Lower lobe of right lung (tissue), 2 donors: ENCODE data around the gene CNPPD1. TPM values are rescaled to one million over a fixed set of nuclear protein-coding genes. Genes with fewer than 3 reads are reported as not detected.

Experiments
- ATAC-seq, 2 donors: fragments of 200-7000 bp; cut with Tn5 transposase; one replicate each; pipeline ENCODE4 v1.9.1; 2020 to 2022; ENCODE audit warnings: mild to moderate bottlenecking in 2 of 2, moderate library complexity in 2 of 2
- DNase-seq: peaks from one replicate; pipeline ENCODE4 v3.0.0-alpha.2; 2020
- H3K27ac ChIP-seq: fragments of 200-600 bp; one replicate; pipeline ENCODE4 v1.8.0; 2022
- H3K27me3 ChIP-seq: fragments of 200-600 bp; one replicate; pipeline ENCODE4 v1.8.0; 2022; ENCODE audit warnings: low read depth
- H3K36me3 ChIP-seq: fragments of 200-600 bp; one replicate; pipeline ENCODE4 v1.8.0; 2022; ENCODE audit warnings: mild to moderate bottlenecking
- H3K4me1 ChIP-seq: fragments of 200-600 bp; one replicate; pipeline ENCODE4 v1.8.0; 2022
- H3K4me3 ChIP-seq: fragments of 200-600 bp; one replicate; pipeline ENCODE4 v1.8.0; 2022; ENCODE audit warnings: mild to moderate bottlenecking
- H3K9me3 ChIP-seq: fragments of 200-600 bp; one replicate; pipeline ENCODE4 v1.8.0; 2022
- CTCF ChIP-seq: fragments of 200-600 bp; IDR thresholded peaks from one replicate; pipeline ENCODE4 v1.8.0; 2022; ENCODE audit warnings: antibody characterized with exemption, mild to moderate bottlenecking
- intact Hi-C: fragments of 100-400 bp; cut with DNase I; formaldehyde crosslinking; loops from one replicate; pipeline ENCODE4 v1.11.0; 2022
- total RNA-seq: library from RNA; stranded (reverse); fragmentation: NEBNext Ultra II Directional; extraction: Animal tissue kit (Norgen Biotek cat#: 25700); gene quantifications from one replicate; pipeline ENCODE4 v1.2.1, GENCODE V29; 2021
- donor health status: DM: no; HTN: yes; CAD: no; lungs with severe emphysema.

The CNPPD1 gene
- total RNA-seq, 1 donor from 2014 or later, result 67.7 TPM

GRCh38 chr2:219178377-219179175, 1.9 kb upstream of the CNPPD1 start:
- intact Hi-C loops, result no loop called here
- H3K4me3 ChIP-seq, result peak overlapping the region; percentile 99
- H3K9me3 ChIP-seq, result no peaks in the 10 kb centered on the region
- H3K36me3 ChIP-seq, result peaks cover 64% of the 10 kb centered on the region
- H3K27me3 ChIP-seq, result no peaks in the 10 kb centered on the region
- ATAC-seq (peak in 1 of 2 donors; percentile 5), DNase-seq (peak; percentile 73)
- no peak for TF ChIP-seq CTCF
- peak overlapping the region; percentile 99 for H3K27ac ChIP-seq
- H3K4me1 ChIP-seq, result peaks cover 37% of the 10 kb centered on the region

DNA sequence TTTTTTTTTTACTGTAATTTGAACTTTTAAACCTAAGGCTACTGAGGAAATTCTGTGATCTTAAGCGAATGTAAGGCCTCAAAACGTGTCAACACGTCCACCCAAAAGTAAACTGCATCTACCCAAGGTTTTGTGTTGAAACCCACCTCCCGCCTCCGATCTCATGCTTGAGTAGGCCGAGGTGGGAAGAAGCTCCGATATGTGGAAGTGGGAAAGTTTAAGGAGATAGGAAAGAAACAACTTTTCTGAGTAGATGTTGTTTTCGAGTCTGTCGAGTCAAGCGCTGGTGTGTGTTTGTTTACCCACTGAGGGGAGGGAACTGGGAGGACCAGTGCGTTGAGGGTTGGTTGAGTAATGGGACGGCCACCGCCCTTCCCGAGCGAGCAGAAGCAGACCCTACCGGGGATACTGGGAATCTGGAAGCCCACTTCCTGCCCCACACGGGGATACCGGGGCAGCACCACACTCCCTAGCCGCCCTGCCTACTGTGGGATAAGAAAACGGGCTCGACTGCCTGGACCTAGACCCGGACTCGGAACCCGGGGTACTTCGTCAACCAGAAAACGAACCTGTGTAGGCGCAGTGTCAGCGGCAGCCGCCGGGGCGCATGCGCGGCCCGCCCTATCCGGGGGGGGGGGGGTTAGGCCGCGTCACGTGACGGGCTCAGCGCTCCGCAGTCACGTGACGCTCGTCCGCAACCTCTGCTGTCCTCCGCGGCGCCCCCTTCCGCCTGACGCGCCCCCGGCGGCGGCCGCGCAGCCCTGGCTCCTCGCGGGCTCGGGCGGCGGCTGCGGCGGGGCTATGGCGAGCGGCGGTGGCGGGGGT, 1.0 kb upstream of the CNPPD1 start, which contains the start of gene RETREG2:
TSS of gene RETREG2 (plus strand) at position 724 of the 825 bp plus-strand sequence. CDS start at position 802, 78 bp downstream.
- Histone ChIP-seq H3K4me3 (peak within 1 kb of the TSS; percentile 99), H3K9me3 (no peaks in the 10 kb centered on the region), H3K4me1 (peaks cover 37% of the 10 kb centered on the region), H3K27me3 (no peaks in the 10 kb centered on the region), H3K36me3 (peaks cover 64% of the 10 kb centered on the region), H3K27ac (peak within 1 kb of the TSS; percentile 99)
- ATAC-seq (peak; percentile 90 to 94), DNase-seq (peak; percentile 90)
- TF ChIP-seq CTCF, result peak; percentile 49
- intact Hi-C loops, result no loop called here

DNA sequence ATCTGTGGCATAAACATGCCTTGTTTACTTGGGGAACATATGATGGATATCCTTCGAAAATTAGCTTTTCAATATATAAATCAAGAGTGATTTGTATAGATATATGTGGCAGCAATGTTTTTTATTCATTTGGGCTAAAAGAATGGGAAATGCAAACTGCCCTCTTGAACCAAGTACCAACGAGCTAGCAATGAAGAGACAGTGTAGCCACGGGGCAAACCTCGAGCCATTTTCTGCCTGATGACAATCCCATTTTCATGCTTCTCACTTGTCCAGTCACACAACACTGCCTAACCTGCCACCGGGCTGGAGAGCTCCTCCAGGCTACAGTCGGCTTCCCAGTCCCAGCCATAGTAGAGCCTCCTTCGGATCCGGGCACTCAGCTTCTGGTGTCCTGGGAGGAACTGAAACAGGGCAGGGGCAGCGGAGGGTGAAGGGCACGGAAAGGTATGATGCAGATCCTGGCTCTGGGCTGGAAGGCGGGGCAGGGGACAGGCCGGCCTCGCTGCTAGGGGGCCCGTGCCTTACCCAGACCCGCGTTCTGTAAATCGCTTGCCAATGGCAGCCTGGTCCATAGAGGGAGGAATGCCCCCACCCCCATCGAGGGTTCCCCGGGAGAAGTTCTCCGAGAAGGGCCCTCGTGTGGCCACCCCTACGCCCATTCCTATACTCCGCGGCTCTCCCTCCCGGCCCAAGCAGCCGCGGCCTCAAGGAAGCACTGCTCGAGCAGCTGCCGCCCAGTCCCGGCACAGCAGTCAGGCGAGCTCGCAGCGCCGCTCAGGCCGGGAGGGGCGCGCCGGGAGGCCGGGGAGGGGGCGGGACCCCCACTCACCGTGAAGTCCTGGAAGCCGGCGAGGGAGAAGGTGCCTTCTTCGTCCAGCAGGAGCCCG, 552 bp downstream of the CNPPD1 start:
- ATAC-seq (peak; percentile 46 to 47), DNase-seq (peak; percentile 72)
- peaks cover 43% of the 10 kb centered on the region for H3K4me1 ChIP-seq
- no peaks in the 10 kb centered on the region for H3K27me3 ChIP-seq
- peak overlapping the region; percentile 99 for H3K27ac ChIP-seq
- peak; percentile 22 for TF ChIP-seq CTCF
- H3K9me3 ChIP-seq, result no peaks in the 10 kb centered on the region
- peak overlapping the region; percentile 99 for H3K4me3 ChIP-seq
- intact Hi-C loops, result no loop called here
- H3K36me3 ChIP-seq, result peaks cover 59% of the 10 kb centered on the region

- peaks cover 48% of the 10 kb centered on the region for H3K4me1 ChIP-seq
- TF ChIP-seq CTCF, result no peak
- intact Hi-C loops, result no loop called here
- H3K9me3 ChIP-seq, result no peaks in the 10 kb centered on the region
- H3K36me3 ChIP-seq, result peaks cover 52% of the 10 kb centered on the region
- H3K27ac ChIP-seq, result peak overlapping the region; percentile 99
- ATAC-seq (no peak), DNase-seq (no peak)
- H3K27me3 ChIP-seq, result no peaks in the 10 kb centered on the region
- peak overlapping the region; percentile 99 for H3K4me3 ChIP-seq
Measured at GRCh38 chr2:219175486-219175885, 1.2 kb downstream of the CNPPD1 start.

- Histone ChIP-seq H3K27me3 (no peaks in the 10 kb centered on the region), H3K36me3 (peaks cover 45% of the 10 kb centered on the region), H3K4me1 (peaks cover 48% of the 10 kb centered on the region), H3K27ac (no peak overlapping the region), H3K9me3 (no peaks in the 10 kb centered on the region), H3K4me3 (no peak overlapping the region)
- ATAC-seq (no peak), DNase-seq (no peak)
- intact Hi-C loops, result no loop called here
- no peak for TF ChIP-seq CTCF
Measured at GRCh38 chr2:219174801-219175200, 1.9 kb downstream of the CNPPD1 start.
